Effector CD8-positive, alpha-beta T cell (primary cell): ENCODE measurements around the gene SKI.

Experiments
- DNase-seq: peaks from one replicate; lab custom pipeline; 2025; lab: John Stamatoyannopoulos, UW

SKI gene

DNA sequence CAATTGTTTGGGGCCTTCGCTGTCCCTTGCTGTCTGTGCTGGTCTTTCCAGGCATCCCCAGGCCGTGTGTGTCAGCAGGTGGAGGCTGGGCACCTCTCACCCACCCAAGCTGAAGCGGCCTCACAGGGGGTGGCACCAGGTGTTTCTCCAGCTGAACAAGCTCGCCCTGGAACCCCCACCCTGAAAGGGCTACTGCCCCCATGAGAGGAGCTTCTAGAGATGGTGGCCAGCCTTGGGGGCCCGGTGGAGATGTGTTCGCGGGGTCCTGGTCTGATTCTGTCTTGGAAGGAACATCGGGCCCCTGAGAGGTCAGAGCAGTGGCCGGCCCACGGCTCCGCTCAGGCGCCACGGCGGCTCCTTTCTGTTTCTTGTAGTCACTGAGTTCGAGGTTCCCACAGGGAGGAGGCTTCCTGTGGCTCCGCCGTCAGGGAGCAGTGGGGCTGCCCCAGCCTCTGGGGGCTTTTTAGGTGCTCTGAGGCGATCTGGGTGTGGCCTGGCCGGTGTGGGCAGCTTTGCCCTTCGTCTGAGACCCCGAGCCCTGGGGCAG, 46.9 kb downstream of the SKI start:
- no peak for DNase-seq

DNA sequence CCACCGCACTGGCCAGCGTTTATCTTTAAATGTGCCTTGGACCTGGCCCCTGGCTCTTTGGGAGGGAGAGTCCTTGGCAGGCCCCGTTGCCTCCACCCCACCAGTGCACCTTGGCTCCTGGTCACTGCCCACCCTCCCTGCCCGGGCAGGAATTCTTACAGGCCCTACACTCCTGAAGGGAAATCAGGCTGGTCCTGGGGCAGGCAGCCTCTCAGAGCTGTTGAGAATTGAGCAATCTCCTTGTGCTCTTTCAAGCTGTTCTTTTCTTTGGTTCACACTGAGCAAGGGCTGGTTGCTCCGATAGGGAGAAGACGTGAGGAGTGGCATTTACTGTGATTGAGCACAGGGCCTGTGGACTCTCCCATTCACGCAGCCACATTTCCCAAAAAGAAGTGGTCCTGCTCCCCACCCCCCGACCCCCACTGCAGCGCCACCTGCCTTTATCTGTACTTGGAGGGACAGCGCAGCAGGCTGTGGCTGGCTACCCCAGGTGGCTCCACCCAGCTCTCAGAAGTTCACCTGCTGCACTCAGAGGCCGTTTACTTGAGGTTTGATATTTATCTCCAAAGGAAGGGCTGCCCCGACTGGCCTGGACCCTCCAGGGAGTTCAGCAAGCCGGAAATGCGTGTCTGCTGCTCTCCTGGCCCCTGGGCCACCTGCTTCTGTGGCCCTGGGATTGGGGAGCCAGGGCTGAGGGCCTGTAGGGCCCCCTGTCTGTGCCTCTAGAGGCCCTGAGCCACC, 47.8 kb downstream of the SKI start:
- no peak for DNase-seq

DNA sequence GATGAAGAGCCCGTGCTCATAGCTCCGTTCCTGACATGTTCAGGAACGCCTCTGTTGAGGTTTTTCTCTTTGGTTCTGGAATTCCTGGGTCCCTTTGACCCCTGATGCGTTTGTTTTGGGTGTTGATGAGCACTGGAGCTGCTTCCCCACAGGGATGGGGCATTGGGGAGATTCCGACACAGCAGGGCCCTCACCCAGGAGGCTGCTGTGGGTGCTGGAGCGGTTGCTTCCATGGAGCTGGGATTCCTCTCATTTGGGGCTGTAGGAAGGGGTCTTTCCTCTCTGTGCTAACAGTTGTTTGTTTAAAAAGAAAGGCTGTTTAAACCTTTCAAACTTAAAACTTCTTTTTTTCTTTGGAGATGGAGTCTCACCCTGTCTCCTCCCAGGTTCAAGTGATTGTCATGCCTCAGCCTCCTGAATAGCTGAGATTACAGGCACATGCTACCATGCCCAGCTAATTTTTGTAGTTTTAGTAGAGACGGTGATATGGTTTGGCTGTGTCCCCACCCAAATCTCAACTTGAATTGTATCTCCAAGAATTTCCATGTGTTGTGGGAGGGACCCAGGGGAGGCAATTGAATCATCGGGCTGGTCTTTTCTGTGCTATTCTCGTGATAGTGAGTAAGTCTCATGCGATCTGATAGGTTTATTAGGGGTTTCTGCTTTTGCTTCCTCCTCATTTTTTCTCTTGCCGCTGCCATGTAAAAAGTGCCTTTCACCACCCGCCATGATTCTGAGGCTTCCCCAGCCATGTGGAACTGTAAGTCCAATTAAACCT, 48.9 kb downstream of the SKI start:
- DNase-seq, result no peak

DNA sequence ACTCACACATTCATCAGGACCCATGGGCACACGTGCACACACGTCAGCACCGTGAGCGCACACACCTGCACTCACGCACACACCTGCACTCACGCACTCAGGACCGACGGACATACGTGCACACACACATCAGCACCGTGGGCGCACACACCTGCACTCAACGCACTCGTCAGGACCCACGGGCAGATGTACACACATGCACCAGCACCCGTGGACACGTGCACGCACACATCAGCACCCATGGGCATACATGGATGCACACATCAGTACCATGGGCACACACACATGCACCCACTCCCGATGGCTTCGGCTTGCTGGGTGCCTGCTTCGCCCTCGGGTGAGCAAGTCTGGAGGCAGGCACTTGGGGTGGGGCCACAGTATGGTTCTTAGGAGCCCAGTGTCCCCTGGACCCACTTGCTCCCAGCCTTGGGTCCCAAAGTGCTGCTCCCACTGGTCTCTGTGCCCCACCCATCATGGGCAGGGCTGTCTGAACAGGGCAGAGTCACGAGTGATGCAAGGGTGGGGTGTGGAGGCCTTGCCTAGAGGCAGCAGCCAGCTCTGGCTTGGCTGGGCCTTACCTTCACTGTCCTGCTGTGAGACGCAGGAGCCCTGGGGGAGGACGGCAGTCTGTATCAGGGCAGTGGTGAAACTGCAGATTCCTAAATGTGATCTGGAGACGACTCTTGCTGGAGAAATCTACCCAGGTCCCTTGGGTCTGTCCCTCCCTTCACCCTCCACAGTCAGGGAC, 49.8 kb downstream of the SKI start:
- no peak for DNase-seq

DNA sequence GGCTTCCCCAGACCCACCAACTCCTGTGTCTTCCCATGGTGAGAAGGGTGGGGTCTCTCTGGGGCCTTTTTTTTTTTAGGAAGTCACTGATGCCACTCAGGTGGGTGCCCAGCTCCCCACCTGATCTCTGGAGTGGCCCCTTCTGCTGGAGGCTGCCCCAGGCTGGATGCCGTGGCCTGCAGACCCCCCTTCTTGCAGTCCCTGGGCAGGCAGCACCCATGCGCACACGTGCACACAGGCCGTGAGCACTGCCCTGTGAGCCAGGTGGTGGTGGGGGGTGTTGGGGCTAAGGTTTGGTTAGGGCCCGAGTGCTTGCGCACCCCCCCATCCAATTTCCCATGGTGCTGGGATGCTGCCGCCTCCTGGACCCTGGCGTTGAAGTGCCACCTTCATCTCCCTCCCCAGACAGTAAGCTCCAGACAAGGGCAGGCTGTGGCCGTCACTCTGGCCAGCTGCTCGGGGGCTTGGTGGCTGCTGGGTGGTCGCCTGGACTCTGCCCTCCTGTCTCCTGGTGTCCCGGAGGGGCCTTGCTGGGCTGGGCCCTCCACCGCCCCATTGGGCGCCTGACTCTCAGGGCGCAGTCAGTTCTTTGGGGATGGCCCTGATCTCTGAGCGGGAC, 50.6 kb downstream of the SKI start:
- DNase-seq, result no peak

DNA sequence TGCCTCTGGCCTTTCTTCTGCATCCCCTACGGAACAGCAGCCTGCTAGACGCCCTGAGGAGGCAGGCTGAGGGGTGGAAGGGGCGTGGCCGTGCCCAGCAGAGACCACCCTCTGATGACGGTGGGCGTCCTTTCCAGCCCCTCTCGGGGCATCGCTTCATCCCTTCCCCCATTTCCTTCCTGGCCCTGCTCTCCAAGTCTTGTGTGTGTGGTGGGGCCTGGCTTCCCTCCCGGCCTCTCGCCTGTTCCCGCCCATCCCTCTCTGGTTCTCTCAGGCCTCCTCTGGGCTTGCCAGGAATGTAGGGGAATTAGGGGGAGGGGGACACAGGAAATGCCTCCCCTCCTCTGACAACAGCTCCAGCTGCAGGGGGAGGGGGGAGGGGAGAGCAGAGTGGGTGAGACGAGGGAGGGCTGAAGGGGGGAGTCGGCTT, 51.1 kb downstream of the SKI start:
- no peak for DNase-seq

DNA sequence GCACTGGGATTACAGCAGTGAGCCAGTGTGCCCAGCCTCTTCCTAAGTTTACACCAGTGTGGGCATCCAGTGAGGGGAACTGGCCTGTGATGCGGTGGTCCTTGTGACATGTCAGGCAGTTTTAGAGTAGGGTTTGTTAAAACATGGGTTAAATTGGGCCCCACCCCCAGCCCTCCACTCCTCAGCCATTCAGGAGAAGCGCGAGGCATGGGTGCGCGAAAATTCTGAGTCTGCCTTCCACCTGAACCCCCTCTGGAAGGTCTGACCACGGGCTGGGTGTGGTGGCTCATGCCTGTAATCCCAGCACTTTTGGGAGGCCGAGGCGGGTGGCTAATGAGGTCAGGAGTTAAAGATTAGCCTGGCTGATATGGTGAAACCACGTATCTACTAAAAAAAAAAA, 51.7 kb downstream of the SKI start:
- DNase-seq, result no peak

DNA sequence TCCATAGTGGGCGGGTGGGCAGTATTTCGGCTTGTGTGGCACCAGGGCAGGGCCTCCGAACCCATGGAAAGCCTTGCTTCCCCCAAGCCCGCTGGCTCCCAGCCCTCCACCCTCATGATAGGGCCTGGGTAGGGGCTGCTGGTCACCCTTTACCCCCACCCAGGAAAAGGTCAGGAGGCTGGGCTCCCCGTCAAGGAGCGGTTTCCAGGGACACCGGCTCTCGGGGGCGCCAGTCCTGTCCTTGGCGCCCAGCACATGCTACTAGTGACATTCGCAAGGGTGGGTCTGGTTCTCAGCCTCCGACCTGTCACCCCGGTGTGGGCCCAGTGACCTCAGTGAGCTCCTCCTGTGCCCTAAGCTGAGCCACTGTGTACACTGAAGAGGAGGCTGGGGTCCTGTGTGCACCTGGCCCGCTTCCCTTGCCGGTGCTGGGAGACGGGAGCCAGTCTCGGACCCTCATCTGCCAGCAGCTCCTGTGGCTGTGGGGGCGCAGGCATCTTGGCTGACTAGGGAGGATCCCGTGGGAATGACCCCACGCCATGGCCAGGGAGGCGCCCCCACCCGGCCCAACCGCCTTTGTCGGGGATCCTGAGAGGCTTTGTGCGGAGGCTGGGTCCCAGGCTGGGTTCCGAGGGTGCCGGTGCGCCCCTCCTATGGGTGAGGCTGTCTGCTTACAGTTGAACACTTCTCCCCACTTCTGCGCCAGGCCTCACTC, 54.6 kb downstream of the SKI start:
- DNase-seq, result no peak

DNA sequence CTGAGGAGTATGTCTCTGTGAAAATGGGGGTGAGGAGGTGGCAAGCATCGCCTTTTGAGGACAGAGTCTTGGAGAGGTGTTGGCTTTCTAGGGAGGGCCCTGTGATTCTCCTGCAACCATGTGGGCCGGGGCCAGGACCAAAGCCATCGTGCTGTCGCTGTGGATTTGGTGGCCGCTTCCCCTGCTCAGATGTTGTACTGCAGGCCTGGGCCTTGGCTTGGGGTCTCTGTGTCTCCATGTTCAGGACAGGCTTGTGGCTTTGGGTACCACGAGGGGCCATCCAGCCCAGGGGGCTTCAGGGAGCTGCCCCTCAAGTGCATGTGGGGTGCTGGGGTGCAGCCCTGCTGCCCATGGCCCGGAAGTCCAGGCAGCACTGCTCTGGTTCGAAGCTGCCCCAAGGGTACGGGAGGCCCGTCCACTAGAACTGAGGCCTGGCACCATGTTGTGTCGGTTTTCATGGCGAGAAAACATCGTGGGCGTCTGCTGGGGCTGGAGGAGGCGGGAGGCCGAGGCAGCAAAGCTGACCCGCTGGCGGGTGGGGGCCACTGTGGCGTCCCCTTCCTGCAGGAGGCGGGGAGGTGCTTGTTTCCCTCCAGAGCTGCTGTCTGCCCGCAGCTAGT, 55.4 kb downstream of the SKI start:
- DNase-seq, result no peak

DNA sequence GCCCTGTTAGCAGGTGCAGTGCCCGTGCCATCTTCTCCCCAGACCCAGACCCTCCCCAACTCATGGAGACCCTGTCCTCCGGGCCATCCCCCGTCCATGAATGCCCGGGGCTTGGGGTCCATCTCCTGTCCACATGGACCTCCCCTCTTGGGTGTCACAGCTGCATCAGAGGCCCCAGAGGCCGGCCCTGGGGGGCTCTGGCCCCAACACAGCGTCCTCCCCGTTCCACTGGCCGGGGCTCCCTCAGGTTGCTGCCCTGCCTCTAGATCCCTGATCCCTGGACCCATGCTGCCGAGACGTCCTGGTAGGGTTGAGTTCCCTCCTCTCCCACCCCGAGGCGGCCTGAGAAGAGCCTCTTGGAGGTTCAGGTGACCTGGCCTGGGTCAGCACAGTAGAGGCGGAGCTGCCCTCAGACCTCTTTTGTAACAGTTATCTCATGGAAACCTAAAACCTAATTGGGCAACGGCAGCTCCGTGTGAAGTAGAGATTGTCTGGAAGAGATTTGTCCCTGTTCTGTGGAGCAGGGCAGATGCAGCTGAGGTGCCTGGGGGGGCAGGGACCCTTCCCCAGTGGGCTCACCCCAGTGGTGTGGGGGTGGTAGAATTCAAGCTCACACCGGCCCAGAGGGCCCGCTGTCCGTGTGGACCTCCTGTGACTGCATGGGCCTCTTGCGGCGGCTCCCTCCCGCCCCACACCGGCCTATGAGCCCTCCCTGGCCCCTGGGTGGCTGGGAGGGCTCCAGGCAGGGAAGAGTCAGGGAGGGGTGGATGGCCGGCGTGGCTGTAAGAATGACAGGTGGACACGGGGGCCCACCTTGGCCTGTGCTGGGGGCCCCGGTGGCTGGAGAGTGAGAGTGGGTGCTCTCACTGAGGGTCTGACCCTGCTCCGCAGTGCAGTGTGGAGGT, 56.1 kb downstream of the SKI start:
- DNase-seq, result no peak

DNA sequence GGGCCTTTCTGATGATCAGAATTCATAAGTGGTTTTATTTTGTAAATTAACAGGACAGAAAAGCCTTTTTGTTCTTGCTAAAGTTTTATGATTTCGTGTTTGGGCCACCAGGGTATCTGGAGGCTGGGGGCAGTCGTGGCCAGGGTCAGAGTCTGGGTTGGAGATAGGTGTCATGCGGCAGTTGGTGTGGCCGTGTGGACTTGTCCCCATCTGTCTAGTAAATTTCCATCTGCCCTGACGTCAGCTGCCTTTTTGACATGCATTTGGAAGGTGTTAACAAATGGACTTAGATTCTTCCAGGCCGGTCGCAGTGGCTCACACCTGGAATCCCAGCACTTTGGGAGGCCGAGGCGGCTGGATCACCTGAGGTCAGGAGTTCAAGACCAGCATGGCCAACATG, 56.8 kb downstream of the SKI start:
- no peak for DNase-seq

DNA sequence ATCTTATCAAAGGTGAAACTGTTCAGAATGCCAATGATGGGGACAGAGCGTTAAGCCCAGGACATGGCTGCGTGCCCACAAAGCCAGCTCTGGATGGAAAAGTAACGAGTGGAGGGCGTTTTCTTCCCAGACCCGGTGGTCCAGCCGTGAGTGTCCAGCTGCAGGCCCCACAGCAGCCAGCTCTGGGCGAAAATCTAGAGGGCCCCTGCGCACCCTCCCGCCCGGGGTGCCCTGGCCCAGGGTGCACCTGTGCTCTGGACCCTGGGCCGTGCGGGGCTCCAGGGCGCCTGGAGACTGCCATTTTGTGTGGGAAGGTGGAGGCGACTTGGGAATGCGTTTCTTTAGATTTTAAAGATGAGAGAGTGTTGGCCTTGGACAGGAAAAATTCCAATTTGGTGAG, 58.8 kb downstream of the SKI start:
- DNase-seq, result no peak

DNA sequence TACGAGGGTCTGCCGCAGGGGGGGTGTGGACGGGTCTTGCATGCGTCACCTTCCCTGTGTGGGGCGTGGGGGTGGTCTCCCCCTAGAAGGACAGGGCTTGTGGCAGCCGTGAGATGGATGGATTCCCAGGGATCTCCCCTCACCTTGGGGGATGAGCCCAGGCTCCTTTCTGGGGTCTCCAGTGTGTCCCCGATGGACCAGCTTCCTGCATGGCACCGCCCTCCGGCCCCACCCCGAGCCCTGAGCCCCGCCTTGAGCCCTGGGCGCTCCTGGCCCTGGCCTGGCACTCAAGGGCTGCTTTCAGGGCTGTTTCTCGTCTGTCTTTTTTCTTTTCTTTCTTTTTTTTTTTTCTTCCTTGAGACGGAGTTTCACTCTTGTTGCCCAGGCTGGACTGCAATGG, 59.5 kb downstream of the SKI start:
- no peak for DNase-seq

DNA sequence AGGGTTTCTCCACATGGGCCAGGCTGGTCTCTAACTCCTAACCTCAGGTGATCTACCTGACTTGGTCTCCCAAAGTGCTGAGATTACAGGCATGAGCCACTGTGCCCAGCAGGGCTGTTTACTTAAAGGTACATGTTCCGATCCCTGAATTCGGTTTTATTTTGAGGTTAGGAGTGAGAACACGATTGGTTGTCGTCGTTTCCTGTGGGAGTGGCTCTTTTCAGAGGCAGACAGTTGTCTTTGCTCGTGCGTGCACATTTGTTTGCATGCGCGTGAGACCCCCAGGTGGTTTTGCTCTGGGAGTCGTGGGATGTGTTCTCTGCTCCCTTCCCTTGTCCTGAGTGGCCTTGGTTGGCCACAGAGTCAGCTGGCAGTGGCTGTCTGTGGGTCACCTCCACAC, 60.2 kb downstream of the SKI start:
- DNase-seq, result no peak

DNA sequence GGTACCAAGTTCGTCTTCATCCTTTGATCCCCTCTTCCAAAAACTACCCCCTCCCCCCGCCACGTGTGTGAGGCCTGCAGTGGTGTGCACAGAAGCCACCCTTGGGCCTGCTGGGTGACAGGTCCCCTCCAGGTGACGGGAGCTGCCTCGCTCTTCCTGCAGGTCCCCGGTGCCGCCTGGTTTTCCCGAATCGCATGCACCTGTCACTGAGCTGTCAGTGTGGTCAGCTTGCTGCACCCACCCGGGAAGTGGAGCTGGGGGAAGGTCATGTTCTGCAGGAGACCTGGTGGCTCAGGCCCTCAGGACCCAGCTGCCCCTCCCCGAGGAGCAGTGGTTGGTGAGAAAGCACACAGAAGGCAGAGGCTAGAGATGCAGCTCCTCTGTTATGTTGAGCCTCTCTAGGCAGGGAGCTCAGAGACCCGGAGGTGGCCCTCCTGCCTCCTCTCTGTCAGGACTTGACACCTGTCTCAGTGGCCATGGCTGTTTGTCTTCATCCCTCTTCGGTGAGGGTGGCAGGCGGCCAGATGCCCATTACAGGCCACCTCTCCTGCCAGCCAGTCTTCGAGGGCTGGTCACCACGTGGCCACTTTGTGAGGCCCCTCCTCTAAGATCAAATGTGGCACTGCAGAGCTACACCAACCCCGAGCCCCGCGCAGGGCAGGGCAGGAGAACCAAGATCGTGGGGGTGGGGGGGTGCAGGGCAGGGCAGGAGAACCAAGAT, 60.9 kb downstream of the SKI start:
- no peak for DNase-seq

DNA sequence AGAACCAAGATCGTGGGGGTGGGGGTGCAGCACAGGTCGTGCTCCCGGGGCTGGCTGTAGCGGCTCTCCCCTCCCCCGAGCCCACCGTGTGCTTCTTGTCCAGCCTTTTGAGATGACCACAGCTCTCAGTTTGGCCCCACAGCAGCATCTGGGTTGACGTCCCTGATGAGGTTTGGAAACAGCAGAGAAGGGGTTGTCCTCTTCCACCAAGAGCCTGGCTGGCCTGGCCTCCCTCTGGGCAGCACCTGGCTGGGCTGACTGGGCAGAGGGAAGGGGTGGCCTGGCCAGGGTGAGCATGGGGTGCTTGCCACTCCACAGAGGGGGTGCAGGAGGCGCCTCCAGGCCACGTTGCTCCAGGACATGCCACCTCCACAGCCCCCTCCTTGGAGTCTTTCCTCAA, 61.5 kb downstream of the SKI start:
- DNase-seq, result no peak

DNA sequence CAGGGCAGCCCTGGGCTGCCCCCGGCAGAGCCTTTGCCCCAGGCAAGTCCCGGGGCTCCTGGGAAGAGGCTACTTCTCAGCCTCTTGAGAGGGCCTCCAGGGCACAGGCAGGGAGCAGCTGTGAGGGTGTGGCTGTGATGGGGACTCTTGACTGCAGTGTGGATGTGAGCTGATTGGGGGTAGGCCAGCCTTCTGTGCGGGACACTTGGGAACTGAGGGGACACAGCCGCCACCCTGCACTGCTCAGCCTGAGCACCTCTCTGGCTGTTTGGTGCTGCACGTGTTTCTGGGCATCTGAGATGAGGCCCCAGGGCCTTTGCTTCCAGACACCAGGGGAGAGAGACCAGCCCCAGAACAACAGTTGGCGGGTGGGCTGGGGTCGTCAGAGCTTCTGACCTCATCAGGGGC, 62.1 kb downstream of the SKI start:
- DNase-seq, result no peak

DNA sequence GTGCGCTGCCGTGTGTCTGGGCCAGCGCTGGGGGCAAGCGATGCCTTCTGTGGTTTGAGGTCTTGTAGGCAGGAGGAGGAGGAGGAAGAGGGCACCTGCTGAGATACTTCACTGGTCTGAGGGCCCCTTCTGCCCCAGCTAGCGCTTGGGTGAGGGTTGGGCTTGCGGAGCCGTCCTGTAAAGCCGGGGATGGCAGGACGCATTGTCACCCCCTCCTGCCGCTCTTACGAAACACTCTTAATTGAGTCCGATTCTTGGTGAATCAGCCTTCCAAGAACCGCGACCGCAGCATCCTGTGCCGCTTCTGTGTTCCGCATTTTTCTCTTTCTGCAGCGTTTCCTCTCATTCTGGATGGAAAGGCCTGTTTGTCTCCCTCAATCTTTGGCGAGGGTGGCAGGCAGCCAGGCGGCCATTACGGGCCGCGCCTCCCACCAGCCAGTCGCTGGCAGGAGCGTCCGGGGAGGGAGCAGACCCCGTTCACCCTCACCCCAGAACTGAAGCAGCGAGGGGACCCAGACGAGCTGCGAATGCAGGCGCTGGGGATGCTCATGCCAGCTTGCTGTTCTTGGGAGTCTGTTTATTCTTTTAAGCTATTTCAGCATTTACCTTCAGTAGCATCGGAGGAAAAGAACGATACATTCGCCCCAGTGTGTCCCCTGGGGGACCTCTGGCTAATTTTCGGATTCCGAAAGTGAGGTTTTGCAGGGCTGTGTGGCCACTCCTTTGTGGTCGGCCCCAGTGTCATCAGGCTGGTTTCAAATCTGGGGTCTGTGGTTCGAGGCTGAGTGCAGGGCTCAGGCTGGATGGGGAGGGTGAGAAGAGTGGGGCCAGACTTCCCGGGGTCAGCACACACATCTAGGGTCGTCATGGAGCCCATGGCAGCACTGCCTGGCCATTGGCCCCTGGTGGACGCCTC, 62.7 kb downstream of the SKI start:
- DNase-seq, result peak; percentile 47
